Suppressor macrophage treated with lipopolysaccharide for 4 hours (primary cell): ENCODE data around the gene NOSTRIN.
"Not testable (repeated sequence)": the region's sequence is repeated elsewhere in the genome, so short reads cannot be mapped to it uniquely, and the experiment has no call there.

Source experiments
- DNase-seq: peaks from one replicate; pipeline ENCODE4 v3.0.0-alpha.2; 2020

NOSTRIN gene

GRCh38 chr2:168790226-168790902 lies 12.1 kb upstream of the NOSTRIN start:
- DNase-seq, result no peak

DNA sequence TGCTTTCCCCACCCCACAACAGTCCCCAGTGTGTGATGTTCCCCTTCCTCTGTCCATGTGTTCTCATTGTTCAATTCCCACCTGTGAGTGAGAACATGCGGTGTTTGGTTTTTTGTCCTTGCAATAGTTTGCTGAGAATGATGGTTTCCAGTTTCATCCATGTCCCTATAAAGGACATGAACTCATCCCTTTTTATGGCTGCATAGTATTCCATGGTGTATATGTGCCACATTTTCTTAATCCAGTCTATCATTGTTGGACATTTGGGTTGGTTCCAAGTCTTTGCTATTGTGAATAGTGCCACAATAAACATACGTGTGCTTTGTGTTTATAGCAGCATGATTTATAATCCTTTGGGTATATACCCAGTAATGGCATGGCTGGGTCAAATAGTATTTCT lies 11.3 kb upstream of the NOSTRIN start:
- DNase-seq, result not testable (repeated sequence)

DNA sequence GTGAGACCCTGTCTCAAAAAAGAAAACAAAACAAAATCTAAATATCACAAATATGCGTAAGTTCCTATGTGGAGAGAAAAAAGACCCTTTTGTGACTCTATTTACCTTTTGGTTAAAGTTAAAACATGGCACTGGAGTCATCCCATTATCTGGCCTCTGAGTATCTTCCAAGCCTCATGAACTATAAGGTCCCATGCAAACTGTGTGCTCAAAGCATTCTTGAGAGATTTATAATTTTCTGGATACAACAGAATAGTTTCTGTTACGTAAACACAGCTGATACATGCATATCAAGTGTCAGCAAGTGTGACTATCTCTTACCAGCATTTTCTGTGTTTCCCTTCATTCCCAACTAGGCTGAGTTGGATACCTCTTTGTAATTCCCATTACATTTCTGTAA lies 8.8 kb upstream of the NOSTRIN start:
- DNase-seq, result no peak

DNA sequence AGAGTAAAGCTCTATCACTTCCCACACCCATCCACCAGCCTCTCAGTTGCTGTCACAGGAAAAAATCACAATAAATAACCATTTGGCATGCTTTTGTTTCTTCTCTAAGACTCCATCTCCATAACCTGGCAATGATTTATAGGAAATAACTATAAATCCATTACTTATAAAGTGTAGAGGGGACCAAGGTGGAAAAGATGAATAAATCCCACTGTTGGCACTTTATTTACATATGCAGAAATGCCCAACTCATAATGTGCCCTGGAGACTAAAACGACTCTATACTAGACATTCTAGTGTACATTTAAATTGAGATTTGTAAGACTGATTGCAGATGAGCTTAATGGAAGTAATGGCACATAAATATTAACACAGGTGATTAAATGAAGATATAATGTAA lies 7.5 kb upstream of the NOSTRIN start:
- DNase-seq, result no peak

DNA sequence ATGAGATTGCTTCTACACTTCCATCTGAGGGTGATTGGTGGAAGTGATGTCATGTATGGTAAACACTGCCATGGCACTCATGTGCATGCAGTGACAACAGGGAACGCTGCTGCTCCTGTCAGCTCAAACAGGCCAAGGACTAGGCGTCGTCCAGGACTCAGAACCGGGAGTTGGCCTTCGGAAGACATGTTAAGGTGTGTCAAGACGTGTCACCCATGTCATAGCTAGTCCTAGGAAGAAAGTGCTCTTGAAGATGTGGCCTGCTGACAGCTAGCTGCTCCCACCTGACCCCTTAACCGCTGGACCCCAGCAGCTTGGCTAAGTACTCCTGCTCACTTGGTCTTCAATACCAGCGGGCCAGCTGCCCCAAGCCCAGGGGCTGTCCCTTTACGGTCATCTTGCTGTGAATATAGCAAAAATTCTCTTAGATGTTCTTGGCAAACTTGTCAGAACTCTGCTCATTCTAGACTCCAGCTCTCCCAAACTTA lies 6.3 kb upstream of the NOSTRIN start:
- no peak for DNase-seq

- no peak for DNase-seq
Measured at GRCh38 chr2:168796583-168797285, 5.7 kb upstream of the NOSTRIN start.

- DNase-seq, result no peak
Measured at GRCh38 chr2:168797286-168797655, 5.2 kb upstream of the NOSTRIN start.

DNA sequence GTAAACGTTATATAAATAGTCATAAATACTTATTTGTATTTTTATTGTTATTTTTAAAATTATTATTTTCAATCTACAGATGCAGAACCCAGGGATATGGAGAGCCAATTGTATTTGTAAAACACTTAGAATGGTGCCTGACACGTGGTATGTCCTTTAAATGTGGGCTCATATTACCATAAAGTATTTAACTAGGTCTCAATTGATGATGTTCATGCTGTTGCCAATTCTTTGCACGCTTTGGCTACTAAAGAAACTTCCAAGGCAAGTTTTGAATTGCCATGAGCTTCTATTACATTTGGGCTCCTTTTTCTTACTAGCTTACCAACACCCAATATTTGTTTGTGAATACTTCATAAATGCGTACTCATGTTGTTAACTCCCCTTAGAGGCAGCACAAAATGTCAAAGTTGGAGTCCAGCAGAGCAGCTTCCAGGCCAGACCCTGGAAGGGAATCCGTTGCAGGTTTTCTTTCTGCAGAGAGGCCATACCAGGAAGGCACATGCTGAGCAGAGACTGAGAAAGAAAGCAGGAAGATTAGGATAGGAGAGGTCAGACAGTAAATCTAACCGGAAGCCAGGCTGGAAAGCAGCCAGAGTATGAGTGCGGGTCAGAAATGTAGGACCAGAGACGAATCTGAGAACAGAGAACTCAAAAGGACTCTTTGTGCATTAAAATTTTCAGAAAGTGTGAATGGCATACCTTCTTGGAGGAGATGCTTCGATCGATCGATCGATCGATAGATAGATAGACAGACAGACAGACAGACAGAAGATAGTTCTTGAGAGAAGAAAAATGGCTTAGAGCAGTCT lies 4.2 kb upstream of the NOSTRIN start:
- no peak for DNase-seq

GRCh38 chr2:168798888-168799410 lies 3.5 kb upstream of the NOSTRIN start:
- no peak for DNase-seq

DNA sequence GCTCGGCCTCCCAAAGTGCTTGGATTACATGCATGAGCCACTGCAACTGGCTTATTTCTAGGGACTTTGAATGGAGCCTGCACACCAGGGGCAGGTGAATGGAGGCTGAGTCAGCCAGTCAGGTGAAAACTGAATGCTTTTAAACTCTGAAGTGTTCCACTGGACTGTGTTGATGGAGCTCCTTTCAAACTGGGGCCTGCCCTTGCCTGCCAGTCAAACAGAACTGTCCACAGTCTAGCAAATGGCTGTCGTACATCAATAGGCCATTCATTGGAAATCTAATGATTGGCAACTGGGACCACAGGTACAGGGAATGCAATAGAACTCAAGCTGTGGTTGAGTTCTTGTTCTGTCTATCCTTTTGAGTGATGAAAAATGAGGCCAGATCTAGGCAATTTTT lies 966 bp upstream of the NOSTRIN start:
- DNase-seq, result no peak

- no peak for DNase-seq
Measured at GRCh38 chr2:168802859-168803725, 655 bp downstream of the NOSTRIN start.

GRCh38 chr2:168804214-168804613 lies 1.8 kb downstream of the NOSTRIN start:
- DNase-seq, result no peak

DNA sequence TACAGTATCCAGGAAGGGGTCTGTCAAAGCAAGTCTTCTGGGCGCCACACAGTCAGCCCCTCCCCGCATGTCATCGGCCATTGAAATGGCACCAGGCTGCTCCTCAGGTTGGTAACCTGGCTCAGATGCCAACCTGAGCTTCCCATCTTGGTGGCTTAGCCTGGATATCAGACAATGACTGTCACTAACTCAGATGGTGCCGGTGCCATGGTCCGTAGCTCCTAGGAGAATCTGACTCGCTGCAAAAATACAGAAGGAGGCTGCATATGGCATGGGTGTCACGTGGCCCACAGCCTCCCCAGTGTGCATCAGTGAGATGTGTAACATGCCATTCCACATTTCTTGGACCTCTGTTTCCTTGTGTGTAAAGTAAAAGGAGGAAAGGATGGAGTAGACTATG lies 3.2 kb downstream of the NOSTRIN start:
- no peak for DNase-seq

DNA sequence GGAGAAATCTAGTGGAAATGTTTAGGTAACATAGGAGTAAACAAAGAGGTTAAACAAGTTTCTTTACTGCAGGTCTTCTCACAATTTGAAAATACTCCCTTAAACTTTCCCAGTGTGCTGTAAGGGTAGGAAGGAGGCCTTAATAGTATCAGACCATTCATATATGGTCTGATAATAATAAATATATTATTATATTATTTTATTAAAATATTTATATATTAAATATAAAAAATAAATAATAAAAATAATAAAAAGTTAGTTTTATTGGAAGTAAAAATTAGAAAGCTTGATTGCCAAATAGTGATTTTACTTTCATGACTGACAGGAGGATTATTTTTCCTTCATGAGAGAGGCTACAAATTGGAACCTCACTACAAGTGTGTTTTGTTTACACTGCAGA lies 7.1 kb downstream of the NOSTRIN start:
- DNase-seq, result no peak

DNA sequence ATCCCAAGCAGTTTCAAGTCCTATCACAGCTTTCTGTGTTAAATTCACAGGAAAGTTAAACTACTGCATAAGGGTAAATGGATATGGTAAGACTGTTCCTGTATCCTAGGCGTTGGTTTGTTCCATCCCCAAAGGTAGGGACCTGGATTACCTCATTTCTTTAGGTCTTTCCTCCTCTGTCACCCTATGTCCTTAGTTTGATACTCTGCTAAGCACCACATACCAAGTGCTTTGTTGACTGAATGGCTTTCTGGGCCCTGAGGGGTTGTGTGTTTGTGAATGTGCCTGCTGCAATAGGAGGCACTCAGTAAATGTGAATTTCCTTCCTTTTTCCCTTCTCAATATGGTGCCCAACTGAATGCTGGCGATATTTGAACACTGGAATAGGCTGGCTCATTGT lies 7.8 kb downstream of the NOSTRIN start:
- no peak for DNase-seq

GRCh38 chr2:168811696-168812095 lies 9.3 kb downstream of the NOSTRIN start:
- no peak for DNase-seq

GRCh38 chr2:168814046-168814445 lies 11.6 kb downstream of the NOSTRIN start:
- no peak for DNase-seq

DNA sequence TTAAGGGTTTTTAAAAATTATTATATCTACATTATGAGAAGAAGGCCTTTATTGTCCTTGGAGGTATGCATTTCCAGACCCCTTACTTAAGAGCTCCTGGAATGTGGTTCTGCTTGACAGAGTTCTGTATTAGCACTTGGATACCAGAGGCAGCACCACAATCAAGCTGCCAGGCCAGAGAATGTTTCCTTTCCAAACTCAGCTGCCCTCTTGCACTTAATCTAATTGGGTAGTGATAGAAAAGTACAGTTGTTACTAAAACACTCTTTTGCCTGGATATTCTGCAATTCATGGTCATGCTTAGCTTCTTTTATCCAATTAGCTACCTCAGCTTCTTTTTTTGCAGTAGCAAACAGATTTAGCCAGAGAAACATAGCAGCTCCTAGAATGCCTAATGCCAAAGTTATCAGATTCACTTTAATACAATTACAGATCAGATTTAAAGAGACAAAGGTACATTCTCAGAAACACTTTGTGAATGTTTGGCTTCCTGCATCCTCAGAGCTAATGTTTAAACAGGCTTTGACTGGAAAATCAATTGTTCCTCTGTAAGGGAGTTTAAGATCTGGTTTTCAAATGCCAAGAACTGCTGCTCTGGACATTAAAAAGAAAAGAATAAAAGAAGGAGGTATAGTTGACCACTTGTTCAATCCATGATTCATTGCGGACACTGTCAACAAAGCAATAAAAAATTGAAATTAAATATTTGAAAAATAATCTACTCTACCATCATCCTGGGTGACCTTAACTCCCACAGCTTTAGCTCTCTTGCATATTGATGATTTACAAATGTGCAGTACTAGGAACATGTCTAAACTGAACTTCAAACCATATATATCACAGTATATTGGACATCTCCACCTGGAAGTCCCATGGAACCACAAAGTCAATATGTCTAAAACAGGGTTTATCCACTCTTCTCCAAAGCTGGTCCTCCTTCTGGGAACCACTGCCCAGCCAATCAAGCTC lies 12.8 kb downstream of the NOSTRIN start:
- no peak for DNase-seq

DNA sequence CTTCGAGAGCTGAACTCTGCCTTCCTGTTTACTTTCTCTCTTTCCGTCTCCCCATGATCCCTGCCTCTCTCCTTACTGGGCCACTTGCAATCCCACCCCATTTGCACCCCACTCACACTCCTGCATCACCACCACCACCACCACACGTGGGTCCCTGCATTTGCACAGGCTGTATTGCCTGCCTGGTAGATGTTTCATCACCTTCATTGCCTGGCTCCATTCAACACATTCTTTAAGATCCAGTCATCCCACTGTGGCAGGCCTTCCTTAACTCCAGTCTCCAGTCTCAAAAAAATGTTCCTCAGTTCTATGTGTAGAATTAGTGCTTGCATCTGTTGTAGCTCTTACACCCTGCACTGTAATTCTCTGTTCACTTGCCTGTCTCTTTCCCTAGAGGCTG lies 13.9 kb downstream of the NOSTRIN start:
- no peak for DNase-seq

DNA sequence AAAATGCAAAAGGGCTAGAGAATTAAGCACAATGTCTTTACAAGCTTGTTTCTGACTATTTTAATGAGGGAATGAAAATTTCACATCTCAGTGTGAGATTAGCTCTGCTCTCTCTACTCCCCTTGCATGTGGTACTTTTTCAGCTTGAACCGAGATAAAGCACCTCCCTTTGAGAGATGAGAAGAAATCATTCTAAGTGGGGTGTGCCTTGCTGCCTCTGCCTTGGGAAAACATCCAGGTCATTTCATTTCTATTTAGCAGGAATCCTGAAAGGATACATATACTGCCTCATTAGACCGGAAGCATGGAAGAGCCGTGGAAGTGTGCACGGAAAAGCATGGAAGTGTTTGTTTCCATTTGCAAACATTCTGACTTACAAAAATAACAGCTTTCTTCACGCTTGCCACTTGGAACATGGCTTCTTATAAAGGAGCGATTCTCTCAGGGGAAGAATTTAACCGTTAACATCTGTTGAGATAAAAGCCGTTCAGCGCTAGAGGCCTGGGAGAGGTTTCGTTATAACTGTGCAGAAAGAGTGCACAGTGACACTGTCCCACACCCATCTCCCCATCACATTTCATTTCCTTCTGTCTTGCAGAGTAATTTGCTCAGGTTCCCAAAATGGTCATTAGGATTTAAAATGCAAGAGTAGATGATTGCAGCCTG lies 16.7 kb downstream of the NOSTRIN start:
- DNase-seq, result no peak
